A549 (cell line): ENCODE measurements around the gene CARD11. TPM values are rescaled to one million over a fixed set of nuclear protein-coding genes. Genes with fewer than 3 reads are reported as not detected.

Experiments used
- ATAC-seq, 2 experiments: fragments of 200-7000 bp in 1 of 2; fragments of >200 bp in 1 of 2; cut with Nextera tagmentation in 1 of 2; cut with Tn5 transposase in 1 of 2; 3 replicates each; pipeline versions ENCODE4 v1.8.0 to v1.9.1; 2018 to 2020; ENCODE audit warnings: mild to moderate bottlenecking in 1 of 2, moderate library complexity in 1 of 2
- CTCF ChIA-PET: fragments of 300-600 bp; sonication (Branson Sonifier 250); formaldehyde crosslinking; extraction: SDS; loops from one replicate; lab custom pipeline; 2021; ENCODE audit warnings: antibody characterized with exemption, inconsistent platforms; lab: Yijun Ruan, JAX
- POLR2A ChIA-PET: fragments of 350-600 bp; formaldehyde crosslinking; extraction: SDS; loops from one replicate; lab custom pipeline; 2021; ENCODE audit warnings: antibody characterized with exemption, inconsistent platforms; lab: Yijun Ruan, JAX
- DNase-seq, 2 experiments: peaks; one replicate each; pipeline versions ENCODE4 v3.0.0 to v3.0.0-alpha.2; 2011 to 2016; ENCODE audit warnings: low read depth in 1 of 2, low spot score in 1 of 2
- FAIRE-seq: peaks from 2 replicates; lab custom pipeline; 2011; peaks lifted over from hg19 to GRCh38; lab: Jason Lieb, UNC
- H3K27ac ChIP-seq, 2 experiments: fragments of >200 bp; sonication (Bioruptor Twin); formaldehyde crosslinking; 3 replicates each; pipeline ENCODE4 v1.5.1; 2016 to 2017
- H3K4me1 ChIP-seq: fragments of >200 bp; sonication (Bioruptor Twin); formaldehyde crosslinking; 3 replicates; pipeline ENCODE4 v1.6.1; 2016
- H3K4me2 ChIP-seq: fragments of >200 bp; sonication (Bioruptor Twin); formaldehyde crosslinking; 3 replicates; pipeline ENCODE4 v1.6.1; 2016
- H3K4me3 ChIP-seq: fragments of >200 bp; sonication (Bioruptor Twin); formaldehyde crosslinking; 3 replicates; pipeline ENCODE4 v1.5.1; 2016
- H3K9me3 ChIP-seq: fragments of >200 bp; sonication (Bioruptor Twin); formaldehyde crosslinking; 3 replicates; pipeline ENCODE4 v1.6.1; 2016
- ESRRA ChIP-seq: fragments of 150-350 bp; IDR thresholded peaks from 2 replicates; pipeline ENCODE4 v1.6.1; 2014; ENCODE audit warnings: mild to moderate bottlenecking, low read length, borderline replicate concordance
- FOSB ChIP-seq: fragments of 250-450 bp; sonication (Bioruptor Pico); IDR thresholded peaks from 2 replicates; pipeline ENCODE4 v1.5.0; 2020; ENCODE audit warnings: mild to moderate bottlenecking, moderate library complexity
- FOSL2 ChIP-seq, 2 experiments: fragments of 450-650 bp in 1 of 2; fragments of >200 bp in 1 of 2; sonication (Bioruptor Twin) in 1 of 2; formaldehyde crosslinking; IDR thresholded peaks; 2 replicates each; pipeline versions ENCODE4 v1.5.0 to v1.6.1; 2016 to 2020; ENCODE audit warnings: mild to moderate bottlenecking in 1 of 2, moderate library complexity in 1 of 2
- HES2 ChIP-seq: fragments of >200 bp; sonication (Bioruptor Twin); formaldehyde crosslinking; IDR thresholded peaks from 2 replicates; pipeline ENCODE4 v1.6.1; 2016
- HOXA7 ChIP-seq: fragments of 250-450 bp; sonication (Bioruptor Pico); IDR thresholded peaks from 2 replicates; pipeline ENCODE4 v1.5.0; 2020; ENCODE audit warnings: mild to moderate bottlenecking, moderate library complexity
- HOXB13 ChIP-seq: fragments of 250-450 bp; sonication (Bioruptor Pico); IDR thresholded peaks from 2 replicates; pipeline ENCODE4 v1.5.0; 2020; ENCODE audit warnings: low read depth, mild to moderate bottlenecking, moderate library complexity
- MAFK ChIP-seq: fragments of 450-650 bp; IDR thresholded peaks from 2 replicates; pipeline ENCODE4 v1.6.1; 2014; ENCODE audit not compliant: partially characterized antibody
- RAD21 ChIP-seq, 2 experiments: fragments of >200 bp in 1 of 2; sonication (Bioruptor Twin) in 1 of 2; formaldehyde crosslinking in 1 of 2; IDR thresholded peaks in 1 of 2; conservative IDR thresholded peaks in 1 of 2; 2 replicates in 1 of 2; 3 replicates in 1 of 2; pipeline ENCODE4 v1.6.1; 2012 to 2018; ENCODE audit warnings: inconsistent platforms in 1 of 2
- TFCP2L1 ChIP-seq: fragments of 250-450 bp; sonication (Bioruptor Pico); IDR thresholded peaks from 2 replicates; pipeline ENCODE4 v1.5.0; 2021; ENCODE audit warnings: mild to moderate bottlenecking
- TP53 ChIP-seq: fragments of 250-450 bp; sonication (Bioruptor Pico); IDR thresholded peaks from 2 replicates; pipeline ENCODE4 v1.5.0; 2021; ENCODE audit warnings: mild to moderate bottlenecking, moderate library complexity
- WGBS: methylation state at CpG from one replicate; pipeline ENCODE4 v1.1.6; 2017; ENCODE audit errors: missing lambda C conversion rate; 5-methylcytosine and 5-hydroxymethylcytosine counted together
- polyA plus RNA-seq, 4 experiments: library from polyadenylated mRNA; depleted of rRNA in 3 of 4; stranded (reverse); fragments of >200 nt; fragmentation: RNase III in 1 of 4; extraction: RNeasy Plus Mini Kit Qiagen cat#74134 plus additional on column Dnase treatment in 1 of 4; gene quantifications; 2 replicates in 3 of 4; 3 replicates in 1 of 4; pipeline ENCODE4 v1.2.3, GENCODE V29; 2011 to 2017
- TF ChIP-seq, protein P1 (sequence below): fragments of >200 bp; sonication (Bioruptor Twin); formaldehyde crosslinking; IDR thresholded peaks from 3 replicates; pipeline ENCODE4 v1.6.1; 2016
- TF ChIP-seq, protein P2 (sequence below): fragments of >200 bp; sonication (Bioruptor Twin); formaldehyde crosslinking; IDR thresholded peaks from 3 replicates; pipeline ENCODE4 v1.5.1; 2016
- TF ChIP-seq, protein P3 (sequence below): fragments of 250-450 bp; sonication (Bioruptor Pico); IDR thresholded peaks from 2 replicates; pipeline ENCODE4 v1.5.0; 2020; ENCODE audit warnings: low read depth, mild to moderate bottlenecking, moderate library complexity

CARD11 gene
- polyA plus RNA-seq, 2 of the 4 experiments (the other 2 are of a cell fraction) = 0.48 to 1.1 TPM

- TF ChIP-seq ESRRA (no peak), HOXA7 (CRISPR knock-in tag) (no peak)
Observed at GRCh38 chr7:2974093-2974819, 69.4 kb downstream of the CARD11 start (continued).

- no peak for DNase-seq
- 73% methylated on average over 10 of the region's 10 CpGs for WGBS
- Histone ChIP-seq H3K4me1 (no peaks in the 10 kb centered on the region), H3K9me3 (peaks cover 2% of the 10 kb centered on the region; the same call in 1 of the 3 replicates), H3K4me2 (no peak overlapping the region), H3K4me3 (no peak overlapping the region), H3K27ac (no peak overlapping the region)
- ChIA-PET POLR2A (no interaction called here), CTCF (no interaction called here)
- ATAC-seq = no peak
- FAIRE-seq = no peak
- TF ChIP-seq TFCP2L1 (CRISPR knock-in tag) = no peak
Observed at GRCh38 chr7:2972835-2973161, 70.9 kb downstream of the CARD11 start.

DNA sequence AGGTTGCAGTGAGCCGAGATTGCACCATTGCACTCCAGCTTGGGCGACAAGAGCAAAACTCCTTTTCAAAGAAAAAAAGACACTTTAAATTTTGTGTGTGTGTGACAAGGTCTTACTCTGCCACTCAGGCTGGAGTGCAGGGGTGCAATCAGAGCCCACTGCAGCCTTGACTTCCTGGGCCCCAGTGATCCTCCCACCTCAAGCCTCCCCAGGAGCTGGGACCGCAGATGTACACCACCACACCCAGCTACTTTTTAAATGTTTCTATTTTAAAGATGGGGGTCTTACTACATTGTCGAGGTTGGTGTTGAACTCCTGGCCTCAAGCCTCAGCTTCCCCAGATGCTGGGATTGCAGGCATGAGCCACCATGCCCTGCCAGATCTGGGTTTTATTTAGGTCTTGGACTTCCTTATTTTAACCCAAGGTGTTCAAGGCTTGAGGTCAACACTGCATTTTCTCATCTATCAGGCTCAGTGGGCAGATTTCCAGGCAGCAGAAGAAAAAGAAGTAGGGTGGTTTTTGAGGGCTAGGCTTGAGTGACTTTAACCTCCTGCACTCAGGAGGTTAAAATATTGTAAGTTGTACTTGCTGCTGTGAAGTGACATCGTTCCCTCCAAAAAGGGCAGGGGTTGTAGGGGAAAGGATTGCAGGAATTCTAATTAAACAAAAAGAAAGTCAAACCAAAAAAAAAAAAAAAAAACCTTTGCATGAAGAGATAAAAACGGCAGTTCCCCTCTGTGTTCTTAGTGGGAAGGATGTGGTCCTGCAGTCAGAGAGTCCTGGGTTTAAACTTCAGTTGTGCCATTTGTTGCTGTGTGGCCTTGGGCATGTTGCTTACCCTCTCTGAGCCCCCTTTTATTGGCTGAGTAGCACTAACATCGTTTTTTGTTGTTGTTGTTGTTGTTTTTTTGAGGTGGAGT, 71.5 kb downstream of the CARD11 start:
- Histone ChIP-seq H3K27ac (no peak overlapping the region), H3K4me1 (no peaks in the 10 kb centered on the region), H3K4me3 (no peak overlapping the region), H3K9me3 (peaks cover 2% of the 10 kb centered on the region; the same call in 1 of the 3 replicates), H3K4me2 (no peak overlapping the region)
- ATAC-seq (no peak), DNase-seq (no peak), FAIRE-seq (no peak)
- 52% methylated on average over 7 of the region's 7 CpGs for WGBS
- POLR2A ChIA-PET = no interaction called here
- CTCF ChIA-PET = no interaction called here
- TF ChIP-seq HOXB13 (CRISPR knock-in tag) (no peak), HES2 (no peak), RAD21 (conservative IDR thresholded peaks at IDR 0.05 in 1 of 2, IDR thresholded peaks at IDR 0.05 in 1 of 2) (no peak), FOSL2 (IDR thresholded peaks at IDR 0.05) (no peak), FOSL2 (CRISPR knock-in tag; IDR thresholded peaks at IDR 0.05) (no peak)

DNA sequence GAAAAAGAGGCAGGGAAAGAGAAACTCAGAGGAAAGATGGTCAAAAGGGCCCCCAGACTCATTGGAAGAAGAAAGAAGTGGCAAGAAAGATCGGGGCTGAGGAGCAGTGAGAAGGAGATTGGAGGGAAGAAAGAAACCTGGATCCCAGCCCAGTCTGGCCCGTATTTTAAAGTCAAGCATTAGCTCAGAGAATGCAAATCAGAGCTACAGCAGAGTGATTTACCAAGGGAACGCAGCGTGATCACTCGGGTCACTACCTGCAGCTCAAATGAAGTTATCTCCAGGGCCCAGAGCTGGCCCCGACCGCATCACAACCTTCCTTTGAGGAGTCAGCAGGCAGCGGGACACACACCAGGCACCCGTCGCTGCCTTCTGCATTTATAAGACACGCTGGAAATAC, 72.8 kb downstream of the CARD11 start:
- H3K4me3 ChIP-seq = no peak overlapping the region
- FAIRE-seq = no peak
- WGBS = 78% methylated on average over 11 of the region's 11 CpGs
- TF ChIP-seq, protein P1, sequence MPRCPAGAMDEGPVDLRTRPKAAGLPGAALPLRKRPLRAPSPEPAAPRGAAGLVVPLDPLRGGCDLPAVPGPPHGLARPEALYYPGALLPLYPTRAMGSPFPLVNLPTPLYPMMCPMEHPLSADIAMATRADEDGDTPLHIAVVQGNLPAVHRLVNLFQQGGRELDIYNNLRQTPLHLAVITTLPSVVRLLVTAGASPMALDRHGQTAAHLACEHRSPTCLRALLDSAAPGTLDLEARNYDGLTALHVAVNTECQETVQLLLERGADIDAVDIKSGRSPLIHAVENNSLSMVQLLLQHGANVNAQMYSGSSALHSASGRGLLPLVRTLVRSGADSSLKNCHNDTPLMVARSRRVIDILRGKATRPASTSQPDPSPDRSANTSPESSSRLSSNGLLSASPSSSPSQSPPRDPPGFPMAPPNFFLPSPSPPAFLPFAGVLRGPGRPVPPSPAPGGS = no peak
- TF ChIP-seq, all 56 proteins: peak for 0
- Histone ChIP-seq H3K4me1 (no peaks in the 10 kb centered on the region), H3K9me3 (peaks cover 6% of the 10 kb centered on the region; the same call in 2 of the 3 replicates), H3K27ac (no peak overlapping the region), H3K4me2 (no peak overlapping the region)
- DNase-seq = no peak
- no peak for ATAC-seq
- ChIA-PET CTCF (interaction anchor here (0.6 kb wide), 1 partner anchor 313 kb away, joined by 4 read pairs; no protein-coding TSS in a partner anchor), POLR2A (no interaction called here)

DNA sequence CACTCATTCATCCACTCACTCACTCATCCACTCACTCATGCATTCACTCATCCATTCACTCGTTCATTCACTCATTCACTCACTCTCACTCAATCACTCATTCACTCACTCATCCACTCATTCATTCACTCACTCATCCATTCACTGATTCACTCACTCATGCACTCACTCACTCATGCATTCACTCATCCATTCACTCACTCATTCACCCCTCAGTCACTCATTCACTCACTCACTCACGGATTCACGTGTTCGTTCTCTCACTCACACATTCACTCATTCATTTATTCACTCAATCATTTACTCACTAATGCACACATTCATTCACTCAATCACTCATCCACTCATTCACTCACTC, 73.4 kb downstream of the CARD11 start:
- ChIA-PET POLR2A (no interaction called here), CTCF (no interaction called here)
- FAIRE-seq (no peak), ATAC-seq (no peak), DNase-seq (no peak)
- H3K27ac ChIP-seq = no peak overlapping the region
- H3K9me3 ChIP-seq = peaks cover 12% of the 10 kb centered on the region; the same call in 2 of the 3 replicates
- H3K4me3 ChIP-seq = no peak overlapping the region
- no peaks in the 10 kb centered on the region for H3K4me1 ChIP-seq
- WGBS = 44% methylated on average over 4 of the region's 4 CpGs
- H3K4me2 ChIP-seq = no peak overlapping the region
- TF ChIP-seq MAFK = no peak
- TF ChIP-seq TP53 (CRISPR knock-in tag) = no peak
- TF ChIP-seq, protein P2, sequence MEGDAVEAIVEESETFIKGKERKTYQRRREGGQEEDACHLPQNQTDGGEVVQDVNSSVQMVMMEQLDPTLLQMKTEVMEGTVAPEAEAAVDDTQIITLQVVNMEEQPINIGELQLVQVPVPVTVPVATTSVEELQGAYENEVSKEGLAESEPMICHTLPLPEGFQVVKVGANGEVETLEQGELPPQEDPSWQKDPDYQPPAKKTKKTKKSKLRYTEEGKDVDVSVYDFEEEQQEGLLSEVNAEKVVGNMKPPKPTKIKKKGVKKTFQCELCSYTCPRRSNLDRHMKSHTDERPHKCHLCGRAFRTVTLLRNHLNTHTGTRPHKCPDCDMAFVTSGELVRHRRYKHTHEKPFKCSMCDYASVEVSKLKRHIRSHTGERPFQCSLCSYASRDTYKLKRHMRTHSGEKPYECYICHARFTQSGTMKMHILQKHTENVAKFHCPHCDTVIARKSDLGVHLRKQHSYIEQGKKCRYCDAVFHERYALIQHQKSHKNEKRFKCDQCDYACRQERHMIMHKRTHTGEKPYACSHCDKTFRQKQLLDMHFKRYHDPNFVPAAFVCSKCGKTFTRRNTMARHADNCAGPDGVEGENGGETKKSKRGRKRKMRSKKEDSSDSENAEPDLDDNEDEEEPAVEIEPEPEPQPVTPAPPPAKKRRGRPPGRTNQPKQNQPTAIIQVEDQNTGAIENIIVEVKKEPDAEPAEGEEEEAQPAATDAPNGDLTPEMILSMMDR = no peak
- TF ChIP-seq, protein P1 = no peak
- no peak for TF ChIP-seq FOSB (CRISPR knock-in tag)
- TF ChIP-seq, protein P3, sequence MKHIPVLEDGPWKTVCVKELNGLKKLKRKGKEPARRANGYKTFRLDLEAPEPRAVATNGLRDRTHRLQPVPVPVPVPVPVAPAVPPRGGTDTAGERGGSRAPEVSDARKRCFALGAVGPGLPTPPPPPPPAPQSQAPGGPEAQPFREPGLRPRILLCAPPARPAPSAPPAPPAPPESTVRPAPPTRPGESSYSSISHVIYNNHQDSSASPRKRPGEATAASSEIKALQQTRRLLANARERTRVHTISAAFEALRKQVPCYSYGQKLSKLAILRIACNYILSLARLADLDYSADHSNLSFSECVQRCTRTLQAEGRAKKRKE (CRISPR knock-in tag) = no peak
- TF ChIP-seq, all 56 proteins: peak for 0
